Fibroblast of skin of abdomen (primary cell): Measurements from ENCODE around the gene MMP14. TPM values are rescaled to one million over a fixed set of nuclear protein-coding genes. Genes with fewer than 3 reads are reported as not detected.
"Not testable (repeated sequence)": the region's sequence is repeated elsewhere in the genome, so short reads cannot be mapped to it uniquely, and the experiment has no call there.

ENCODE experiments used
- DNase-seq: peaks from one replicate; pipeline ENCODE4 v3.0.0-alpha.2; 2013
- polyA plus RNA-seq, 2 experiments: library from polyadenylated mRNA; unstranded; fragments of 120-200 nt; gene quantifications; one replicate each; pipeline ENCODE4 v1.2.1, GENCODE V29; 2013; ENCODE audit not compliant: insufficient read length in 2 of 2

MMP14 gene
- polyA plus RNA-seq (2013, experiment 1 of 2; ENCODE audit: insufficient read length), result 427 TPM
- 431 TPM for polyA plus RNA-seq (2013, experiment 2 of 2; ENCODE audit: insufficient read length)

GRCh38 chr14:22836301-22837113 is at the start of gene MMP14:
MMP14 (plus strand) TSS chr14:22836585; CDS start chr14:22836818, 233 bp downstream.
- peak; percentile 92 for DNase-seq

GRCh38 chr14:22786685-22787084 is 49.7 kb upstream of the MMP14 start:
- DNase-seq, result no peak

- peak; percentile 62 for DNase-seq
These were observed 45.1 kb upstream of the MMP14 start for GRCh38 chr14:22791301-22791700.

GRCh38 chr14:22792158-22792557 is 44.2 kb upstream of the MMP14 start:
- no peak for DNase-seq

- not testable (repeated sequence) for DNase-seq
These were observed 42.8 kb upstream of the MMP14 start for GRCh38 chr14:22793550-22793949.

GRCh38 chr14:22793976-22794375 is 42.4 kb upstream of the MMP14 start:
- no peak for DNase-seq

GRCh38 chr14:22794551-22794951 is 41.8 kb upstream of the MMP14 start:
- DNase-seq, result no peak

- DNase-seq, result no peak
These were observed 40.2 kb upstream of the MMP14 start for GRCh38 chr14:22796087-22796707.

- no peak for DNase-seq
These were observed 39.1 kb upstream of the MMP14 start for GRCh38 chr14:22797017-22797917.

- DNase-seq, result no peak
These were observed 37.9 kb upstream of the MMP14 start for GRCh38 chr14:22798528-22798927.

GRCh38 chr14:22800346-22800745 is 36.0 kb upstream of the MMP14 start:
- DNase-seq, result no peak

- no peak for DNase-seq
These were observed 34.7 kb upstream of the MMP14 start for GRCh38 chr14:22801716-22802115.

GRCh38 chr14:22802860-22803686 is 33.3 kb upstream of the MMP14 start:
- no peak for DNase-seq

GRCh38 chr14:22803687-22803974 is 32.8 kb upstream of the MMP14 start:
- no peak for DNase-seq

GRCh38 chr14:22805235-22805634 is 31.1 kb upstream of the MMP14 start:
- not testable (repeated sequence) for DNase-seq

- no peak for DNase-seq
These were observed 28.8 kb upstream of the MMP14 start for GRCh38 chr14:22807432-22808087.

- DNase-seq, result no peak
These were observed 27.8 kb upstream of the MMP14 start for GRCh38 chr14:22808388-22809209.

- DNase-seq, result no peak
These were observed 24.7 kb upstream of the MMP14 start for GRCh38 chr14:22811722-22812121.

GRCh38 chr14:22812744-22813143 is 23.6 kb upstream of the MMP14 start:
- no peak for DNase-seq

GRCh38 chr14:22813145-22813544 is 23.2 kb upstream of the MMP14 start:
- DNase-seq, result no peak

- no peak for DNase-seq
These were observed 22.0 kb upstream of the MMP14 start for GRCh38 chr14:22814373-22814772.
